Vagina (tissue), 2 donors: ENCODE measurements around the gene SLC6A6. TPM values are rescaled to one million over a fixed set of nuclear protein-coding genes. Genes with fewer than 3 reads are reported as not detected.

Experiments used
- DNase-seq, 2 donors: peaks; one replicate each; pipeline ENCODE4 v3.0.0-alpha.2; 2017; ENCODE audit errors: extremely low spot score in 2 of 2
- H3K27ac ChIP-seq: fragments of 200-600 bp; sonication (generic); one replicate; pipeline ENCODE4 v1.5.1; 2019
- H3K27me3 ChIP-seq: fragments of 200-600 bp; sonication (generic); one replicate; pipeline ENCODE4 v1.5.1; 2019
- H3K36me3 ChIP-seq, 2 donors: fragments of 200-600 bp; sonication (generic); one replicate each; pipeline ENCODE4 v1.5.1; 2017 to 2019
- H3K4me1 ChIP-seq: fragments of 200-600 bp; sonication (generic); one replicate; pipeline ENCODE4 v1.5.1; 2019
- H3K4me3 ChIP-seq, 2 donors: fragments of 200-600 bp; sonication (generic); 1 replicate in 1 of 2; 2 replicates in 1 of 2; pipeline ENCODE4 v1.5.1; 2016 to 2019
- H3K9me3 ChIP-seq: fragments of 200-600 bp; sonication (generic); one replicate; pipeline ENCODE4 v1.5.1; 2019
- POLR2A ChIP-seq, 2 donors: fragments of 450-650 bp; IDR thresholded peaks; one replicate each; pipeline ENCODE4 v1.6.1; 2017; ENCODE audit warnings: antibody characterized with exemption in 2 of 2, mild to moderate bottlenecking in 2 of 2, moderate library complexity in 2 of 2
- POLR2AphosphoS5 ChIP-seq, 2 donors: sonication (generic); formaldehyde crosslinking; IDR thresholded peaks; one replicate each; pipeline ENCODE4 v1.9.0; 2017; ENCODE audit warnings: antibody characterized with exemption in 2 of 2, mild to moderate bottlenecking in 2 of 2, low read depth in 1 of 2; ENCODE audit not compliant: insufficient read depth in 1 of 2
- intact Hi-C: fragments of 100-400 bp; cut with DNase I; formaldehyde crosslinking; loops from one replicate; pipeline ENCODE4 v1.15.1; 2023
- total RNA-seq: library from RNA; depleted of rRNA; stranded (reverse); fragments of >200 nt; gene quantifications from one replicate; pipeline ENCODE4 v1.2.3, GENCODE V29; 2016
- TF ChIP-seq, protein P1 (sequence below), 3 experiments: fragments of 450-650 bp in 2 of 3; fragments of 200-600 bp in 1 of 3; sonication (generic) in 1 of 3; IDR thresholded peaks; one replicate each; pipeline ENCODE4 v1.5.1; 2017 to 2019; ENCODE audit warnings: antibody characterized with exemption in 3 of 3, mild to moderate bottlenecking in 2 of 3, moderate library complexity in 2 of 3

SLC6A6 gene
- total RNA-seq, 1 donor from 2014 or later = 30.7 TPM

GRCh38 chr3:14497321-14497720 lies 94.9 kb downstream of the SLC6A6 start:
- H3K4me3 ChIP-seq = no peak overlapping the region
- TF ChIP-seq, protein P1, sequence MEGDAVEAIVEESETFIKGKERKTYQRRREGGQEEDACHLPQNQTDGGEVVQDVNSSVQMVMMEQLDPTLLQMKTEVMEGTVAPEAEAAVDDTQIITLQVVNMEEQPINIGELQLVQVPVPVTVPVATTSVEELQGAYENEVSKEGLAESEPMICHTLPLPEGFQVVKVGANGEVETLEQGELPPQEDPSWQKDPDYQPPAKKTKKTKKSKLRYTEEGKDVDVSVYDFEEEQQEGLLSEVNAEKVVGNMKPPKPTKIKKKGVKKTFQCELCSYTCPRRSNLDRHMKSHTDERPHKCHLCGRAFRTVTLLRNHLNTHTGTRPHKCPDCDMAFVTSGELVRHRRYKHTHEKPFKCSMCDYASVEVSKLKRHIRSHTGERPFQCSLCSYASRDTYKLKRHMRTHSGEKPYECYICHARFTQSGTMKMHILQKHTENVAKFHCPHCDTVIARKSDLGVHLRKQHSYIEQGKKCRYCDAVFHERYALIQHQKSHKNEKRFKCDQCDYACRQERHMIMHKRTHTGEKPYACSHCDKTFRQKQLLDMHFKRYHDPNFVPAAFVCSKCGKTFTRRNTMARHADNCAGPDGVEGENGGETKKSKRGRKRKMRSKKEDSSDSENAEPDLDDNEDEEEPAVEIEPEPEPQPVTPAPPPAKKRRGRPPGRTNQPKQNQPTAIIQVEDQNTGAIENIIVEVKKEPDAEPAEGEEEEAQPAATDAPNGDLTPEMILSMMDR (IDR thresholded peaks at IDR 0.05) = no peak
- no peak for TF ChIP-seq POLR2AphosphoS5 (IDR thresholded peaks at IDR 0.05; ENCODE audit: insufficient read depth in 1 of 2, low read depth in 1 of 2)
- no peak for TF ChIP-seq POLR2A (IDR thresholded peaks at IDR 0.05)
- no peaks in the 10 kb centered on the region for H3K4me1 ChIP-seq
- H3K36me3 ChIP-seq = no peaks in the 10 kb centered on the region
- no peak overlapping the region for H3K27ac ChIP-seq
- H3K9me3 ChIP-seq = no peaks in the 10 kb centered on the region
- no peak for DNase-seq
- H3K27me3 ChIP-seq = no peaks in the 10 kb centered on the region
- intact Hi-C loops = no loop called here

- Histone ChIP-seq H3K27ac (no peak overlapping the region), H3K4me3 (no peak overlapping the region), H3K36me3 (no peaks in the 10 kb centered on the region), H3K27me3 (no peaks in the 10 kb centered on the region), H3K9me3 (peaks cover 6% of the 10 kb centered on the region), H3K4me1 (no peaks in the 10 kb centered on the region)
- DNase-seq = no peak
- TF ChIP-seq POLR2AphosphoS5 (IDR thresholded peaks at IDR 0.05; ENCODE audit: insufficient read depth in 1 of 2, low read depth in 1 of 2) = no peak
- no peak for TF ChIP-seq POLR2A (IDR thresholded peaks at IDR 0.05)
- TF ChIP-seq, protein P1 (IDR thresholded peaks at IDR 0.05) = no peak
- intact Hi-C loops = no loop called here
Observed at GRCh38 chr3:14502472-14502871, 100.1 kb downstream of the SLC6A6 start.

DNA sequence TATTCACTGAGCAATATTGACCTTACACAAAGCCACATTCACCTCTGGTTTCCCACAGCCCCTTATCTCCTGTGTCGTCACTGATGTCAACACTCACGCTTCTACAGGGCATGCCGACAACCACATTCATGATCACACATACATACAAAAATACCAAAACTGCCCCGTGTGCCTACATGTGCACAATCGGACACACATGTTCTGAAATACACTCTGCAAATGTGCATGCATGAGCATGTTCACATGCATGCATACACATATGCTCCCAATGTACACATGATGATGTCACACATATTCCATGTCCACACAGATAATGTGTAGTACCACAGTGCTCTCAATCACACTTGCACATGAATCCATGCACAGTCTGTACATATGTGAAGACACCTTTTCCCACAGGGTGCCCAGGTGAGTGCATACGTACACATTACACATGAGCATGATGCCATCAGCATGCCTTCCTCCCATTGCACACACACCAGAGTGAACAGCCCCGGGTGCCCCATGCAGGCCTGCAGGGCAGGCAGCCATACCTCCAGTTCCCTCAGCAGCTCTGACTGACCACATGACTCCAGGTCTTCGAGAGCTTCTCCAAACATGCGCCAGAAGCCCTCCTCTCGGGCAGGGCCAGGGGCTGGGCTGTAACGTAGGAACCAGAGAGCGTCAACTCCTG lies 100.8 kb downstream of the SLC6A6 start:
- no peak overlapping the region for H3K27ac ChIP-seq
- peaks cover 6% of the 10 kb centered on the region for H3K9me3 ChIP-seq
- no peaks in the 10 kb centered on the region for H3K4me1 ChIP-seq
- DNase-seq = no peak
- H3K4me3 ChIP-seq = no peak overlapping the region
- H3K27me3 ChIP-seq = no peaks in the 10 kb centered on the region
- H3K36me3 ChIP-seq = no peaks in the 10 kb centered on the region
- TF ChIP-seq, protein P1 (IDR thresholded peaks at IDR 0.05) = no peak
- no peak for TF ChIP-seq POLR2AphosphoS5 (IDR thresholded peaks at IDR 0.05; ENCODE audit: insufficient read depth in 1 of 2, low read depth in 1 of 2)
- TF ChIP-seq POLR2A (IDR thresholded peaks at IDR 0.05) = no peak
- intact Hi-C loops = no loop called here

DNA sequence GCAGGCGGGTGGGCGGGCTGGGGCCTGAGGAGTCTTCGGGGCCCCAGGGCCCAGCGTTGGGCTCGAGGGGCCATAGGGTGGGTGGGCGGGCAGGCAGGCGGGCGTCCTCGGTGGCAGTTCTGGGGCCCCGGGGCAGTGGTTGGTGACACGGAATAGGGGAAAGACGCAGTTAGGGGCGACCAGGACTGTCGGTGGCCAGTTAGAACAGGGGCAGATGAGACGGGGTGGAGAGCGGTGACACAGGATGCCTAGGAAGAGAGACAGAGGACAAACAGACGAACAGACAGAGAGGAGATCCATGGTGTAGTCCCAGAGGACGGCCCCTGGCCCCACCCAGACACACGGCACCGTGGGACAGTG lies 101.3 kb downstream of the SLC6A6 start:
- Histone ChIP-seq H3K36me3 (no peaks in the 10 kb centered on the region), H3K9me3 (peaks cover 6% of the 10 kb centered on the region), H3K27ac (no peak overlapping the region), H3K4me3 (no peak overlapping the region), H3K4me1 (peaks cover 3% of the 10 kb centered on the region), H3K27me3 (no peaks in the 10 kb centered on the region)
- intact Hi-C loops = no loop called here
- no peak for DNase-seq
- TF ChIP-seq POLR2A (IDR thresholded peaks at IDR 0.05) (no peak), POLR2AphosphoS5 (IDR thresholded peaks at IDR 0.05; ENCODE audit: insufficient read depth in 1 of 2, low read depth in 1 of 2) (no peak)
- TF ChIP-seq, protein P1 (IDR thresholded peaks at IDR 0.05) = no peak

DNA sequence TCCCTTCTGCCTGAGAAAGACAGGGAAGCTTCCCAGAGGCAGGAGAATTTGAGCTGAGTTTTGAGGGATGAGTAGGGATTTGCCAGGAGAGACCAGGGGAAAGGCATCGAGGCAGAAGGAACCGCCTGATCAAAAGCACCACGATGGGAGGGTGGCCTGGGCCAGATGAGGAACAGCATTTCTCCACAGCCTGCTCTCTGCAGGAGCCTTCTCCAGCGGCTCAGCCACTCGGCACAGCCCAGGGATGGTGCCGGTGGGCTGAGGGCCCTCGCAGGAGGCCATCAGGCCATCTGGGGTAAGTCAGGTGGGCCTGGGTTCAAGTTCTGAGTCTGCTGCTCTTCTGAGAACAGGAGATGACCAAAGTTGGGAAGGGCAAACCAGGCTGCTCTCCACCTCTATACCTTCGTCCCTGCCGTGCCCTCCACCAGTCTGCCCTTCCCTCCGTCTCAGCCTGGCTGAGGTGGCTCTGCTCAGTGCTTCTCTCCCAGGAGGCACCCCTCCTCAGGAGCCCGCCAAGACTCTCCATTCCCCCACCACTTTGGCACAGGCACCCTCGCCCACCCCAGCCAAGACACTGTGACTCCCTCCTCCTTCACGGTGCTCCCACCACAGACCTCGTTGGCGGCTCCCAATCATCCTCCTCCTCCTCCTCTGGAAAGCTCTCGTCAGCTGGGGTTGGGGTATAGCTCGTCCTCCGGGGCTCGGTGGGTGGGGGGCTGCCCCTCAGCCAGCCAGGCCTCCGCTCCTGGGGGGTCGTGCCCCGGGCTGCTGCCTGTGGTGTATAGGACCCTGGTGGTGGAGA lies 102.8 kb downstream of the SLC6A6 start:
- Histone ChIP-seq H3K4me1 (peaks cover 8% of the 10 kb centered on the region), H3K27ac (no peak overlapping the region), H3K9me3 (peaks cover 6% of the 10 kb centered on the region), H3K36me3 (no peaks in the 10 kb centered on the region), H3K4me3 (no peak overlapping the region), H3K27me3 (no peaks in the 10 kb centered on the region)
- intact Hi-C loops = no loop called here
- DNase-seq = no peak
- no peak for TF ChIP-seq POLR2AphosphoS5 (IDR thresholded peaks at IDR 0.05; ENCODE audit: insufficient read depth in 1 of 2, low read depth in 1 of 2)
- TF ChIP-seq POLR2A (IDR thresholded peaks at IDR 0.05) = no peak
- TF ChIP-seq, protein P1 (IDR thresholded peaks at IDR 0.05) = no peak
